ENCODE data around the gene CES1.
"Not testable (repeated sequence)": the region's sequence is repeated elsewhere in the genome, so short reads cannot be mapped to it uniquely, and the experiment has no call there.

The CES1 gene

GRCh38 chr16:55868137-55868536 is 35.2 kb upstream of the CES1 start:
- Histone ChIP-seq H3K4me3 (ENCODE audit: insufficient read length, low read depth) (no peak overlapping the region), H3K9ac (ENCODE audit: insufficient read length, low read depth) (no peak overlapping the region), H3K4me1 (ENCODE audit: insufficient read depth, insufficient read length) (no peaks in the 10 kb centered on the region), H3K27me3 (ENCODE audit: insufficient read depth, insufficient read length) (no peaks in the 10 kb centered on the region), H3K36me3 (ENCODE audit: insufficient read depth, insufficient read length, low read length) (no peaks in the 10 kb centered on the region), H3K9me3 (ENCODE audit: insufficient read depth, low read length) (no peaks in the 10 kb centered on the region)
- no peak for TF ChIP-seq ZNF274 (IDR thresholded peaks at IDR 0.05; ENCODE audit: low read depth, low read length)
- no peak for TF ChIP-seq SUZ12 (IDR thresholded peaks at IDR 0.05; ENCODE audit: extremely low read depth, insufficient read depth, insufficient read length)
- TF ChIP-seq YY1 (IDR thresholded peaks at IDR 0.05; ENCODE audit: insufficient read depth, insufficient read length), result no peak
- no peak for DNase-seq (ENCODE audit: low read depth, low spot score)

- no peaks in the 10 kb centered on the region for H3K4me1 ChIP-seq (ENCODE audit: insufficient read depth, insufficient read length)
- no peak for DNase-seq (ENCODE audit: low read depth, low spot score)
- no peak for TF ChIP-seq ZNF274 (IDR thresholded peaks at IDR 0.05; ENCODE audit: low read depth, low read length)
- no peak for TF ChIP-seq SUZ12 (IDR thresholded peaks at IDR 0.05; ENCODE audit: extremely low read depth, insufficient read depth, insufficient read length)
- no peak for TF ChIP-seq YY1 (IDR thresholded peaks at IDR 0.05; ENCODE audit: insufficient read depth, insufficient read length)
- H3K36me3 ChIP-seq (ENCODE audit: insufficient read depth, insufficient read length, low read length), result no peaks in the 10 kb centered on the region
- no peak overlapping the region for H3K9ac ChIP-seq (ENCODE audit: insufficient read length, low read depth)
- H3K27me3 ChIP-seq (ENCODE audit: insufficient read depth, insufficient read length), result no peaks in the 10 kb centered on the region
- no peak overlapping the region for H3K4me3 ChIP-seq (ENCODE audit: insufficient read length, low read depth)
- H3K9me3 ChIP-seq (ENCODE audit: insufficient read depth, low read length), result no peaks in the 10 kb centered on the region
Observed at GRCh38 chr16:55861288-55861687, 28.4 kb upstream of the CES1 start.

- H3K9ac ChIP-seq (ENCODE audit: insufficient read length, low read depth); H3K27me3 ChIP-seq (ENCODE audit: insufficient read depth, insufficient read length); H3K4me1 ChIP-seq (ENCODE audit: insufficient read depth, insufficient read length); DNase-seq (ENCODE audit: low read depth, low spot score); H3K4me3 ChIP-seq (ENCODE audit: insufficient read length, low read depth); H3K36me3 ChIP-seq (ENCODE audit: insufficient read depth, insufficient read length, low read length); H3K9me3 ChIP-seq (ENCODE audit: insufficient read depth, low read length): not testable (repeated sequence)
Observed at GRCh38 chr16:55857650-55858049, 24.8 kb upstream of the CES1 start.

GRCh38 chr16:55856950-55857349 is 24.1 kb upstream of the CES1 start:
- Histone ChIP-seq H3K9ac (ENCODE audit: insufficient read length, low read depth) (no peak overlapping the region), H3K36me3 (ENCODE audit: insufficient read depth, insufficient read length, low read length) (no peaks in the 10 kb centered on the region), H3K4me3 (ENCODE audit: insufficient read length, low read depth) (no peak overlapping the region), H3K27me3 (ENCODE audit: insufficient read depth, insufficient read length) (no peaks in the 10 kb centered on the region), H3K4me1 (ENCODE audit: insufficient read depth, insufficient read length) (no peaks in the 10 kb centered on the region), H3K9me3 (ENCODE audit: insufficient read depth, low read length) (no peaks in the 10 kb centered on the region)
- TF ChIP-seq ZNF274 (IDR thresholded peaks at IDR 0.05; ENCODE audit: low read depth, low read length) (no peak), SUZ12 (IDR thresholded peaks at IDR 0.05; ENCODE audit: extremely low read depth, insufficient read depth, insufficient read length) (no peak), YY1 (IDR thresholded peaks at IDR 0.05; ENCODE audit: insufficient read depth, insufficient read length) (no peak)
- no peak for DNase-seq (ENCODE audit: low read depth, low spot score)

- TF ChIP-seq SUZ12 (IDR thresholded peaks at IDR 0.05; ENCODE audit: extremely low read depth, insufficient read depth, insufficient read length) (no peak), YY1 (IDR thresholded peaks at IDR 0.05; ENCODE audit: insufficient read depth, insufficient read length) (no peak), ZNF274 (IDR thresholded peaks at IDR 0.05; ENCODE audit: low read depth, low read length) (no peak)
- H3K27me3 ChIP-seq (ENCODE audit: insufficient read depth, insufficient read length), result no peaks in the 10 kb centered on the region
- DNase-seq (ENCODE audit: low read depth, low spot score), result no peak
- no peaks in the 10 kb centered on the region for H3K9me3 ChIP-seq (ENCODE audit: insufficient read depth, low read length)
- no peaks in the 10 kb centered on the region for H3K36me3 ChIP-seq (ENCODE audit: insufficient read depth, insufficient read length, low read length)
- no peak overlapping the region for H3K4me3 ChIP-seq (ENCODE audit: insufficient read length, low read depth)
- H3K9ac ChIP-seq (ENCODE audit: insufficient read length, low read depth), result no peak overlapping the region
- H3K4me1 ChIP-seq (ENCODE audit: insufficient read depth, insufficient read length), result no peaks in the 10 kb centered on the region
Observed at GRCh38 chr16:55853114-55853513, 20.2 kb upstream of the CES1 start.

GRCh38 chr16:55849536-55849935 is 16.6 kb upstream of the CES1 start:
- Histone ChIP-seq H3K36me3 (ENCODE audit: insufficient read depth, insufficient read length, low read length) (no peaks in the 10 kb centered on the region), H3K9me3 (ENCODE audit: insufficient read depth, low read length) (no peaks in the 10 kb centered on the region), H3K9ac (ENCODE audit: insufficient read length, low read depth) (no peak overlapping the region), H3K4me3 (ENCODE audit: insufficient read length, low read depth) (no peak overlapping the region), H3K27me3 (ENCODE audit: insufficient read depth, insufficient read length) (peaks cover 4% of the 10 kb centered on the region), H3K4me1 (ENCODE audit: insufficient read depth, insufficient read length) (no peaks in the 10 kb centered on the region)
- TF ChIP-seq ZNF274 (IDR thresholded peaks at IDR 0.05; ENCODE audit: low read depth, low read length) (no peak), SUZ12 (IDR thresholded peaks at IDR 0.05; ENCODE audit: extremely low read depth, insufficient read depth, insufficient read length) (no peak), YY1 (IDR thresholded peaks at IDR 0.05; ENCODE audit: insufficient read depth, insufficient read length) (no peak)
- no peak for DNase-seq (ENCODE audit: low read depth, low spot score)

GRCh38 chr16:55846598-55847346 is 13.9 kb upstream of the CES1 start:
- no peaks in the 10 kb centered on the region for H3K36me3 ChIP-seq (ENCODE audit: insufficient read depth, insufficient read length, low read length)
- TF ChIP-seq YY1 (IDR thresholded peaks at IDR 0.05; ENCODE audit: insufficient read depth, insufficient read length), result no peak
- TF ChIP-seq ZNF274 (IDR thresholded peaks at IDR 0.05; ENCODE audit: low read depth, low read length), result no peak
- no peak for TF ChIP-seq SUZ12 (IDR thresholded peaks at IDR 0.05; ENCODE audit: extremely low read depth, insufficient read depth, insufficient read length)
- no peaks in the 10 kb centered on the region for H3K4me1 ChIP-seq (ENCODE audit: insufficient read depth, insufficient read length)
- H3K4me3 ChIP-seq (ENCODE audit: insufficient read length, low read depth), result no peak overlapping the region
- no peak overlapping the region for H3K9ac ChIP-seq (ENCODE audit: insufficient read length, low read depth)
- H3K27me3 ChIP-seq (ENCODE audit: insufficient read depth, insufficient read length), result peaks cover 4% of the 10 kb centered on the region
- H3K9me3 ChIP-seq (ENCODE audit: insufficient read depth, low read length), result no peaks in the 10 kb centered on the region
- DNase-seq (ENCODE audit: low read depth, low spot score), result no peak
